ENCODE results near the gene KCTD2. TPM values are rescaled to one million over a fixed set of nuclear protein-coding genes. Genes with fewer than 3 reads are reported as not detected.

The KCTD2 gene
- total and polyA plus RNA-seq, 2 of the 13 experiments (the other 11 are each of a cell fraction or from before 2014, with no cell fraction given) = 28.3 to 32.6 TPM

- TF ChIP-seq ZNF512B (CRISPR knock-in tag; IDR thresholded peaks at IDR 0.05; ENCODE audit: borderline replicate concordance) = peak; percentile 80; the same call in 1 of the 2 replicates
- TF ChIP-seq SP5 (CRISPR knock-in tag; IDR thresholded peaks at IDR 0.05; ENCODE audit: borderline replicate concordance, low read depth) = peak; percentile 100
- no peak for TF ChIP-seq DZIP1 (CRISPR knock-in tag; IDR thresholded peaks at IDR 0.05)
- TF ChIP-seq CHCHD3 (CRISPR knock-in tag; IDR thresholded peaks at IDR 0.05) = no peak
- TF ChIP-seq ZNF619 (CRISPR knock-in tag; IDR thresholded peaks at IDR 0.05) = 0 out of 2 replicates have a peak, but pooled peaks have one; percentile 17
- TF ChIP-seq HNRNPUL1 (IDR thresholded peaks at IDR 0.05; ENCODE audit: low read depth, low read length) = no peak
- no peak for TF ChIP-seq KAT2B (IDR thresholded peaks at IDR 0.05; ENCODE audit: borderline replicate concordance, low read depth, low read length)
- peak; percentile 93 for TF ChIP-seq ZNF12 (CRISPR knock-in tag; IDR thresholded peaks at IDR 0.05)
- TF ChIP-seq DPF2 (CRISPR knock-in tag; IDR thresholded peaks at IDR 0.05; ENCODE audit: borderline replicate concordance, low read depth) = peak; percentile 65; the same call in 1 of the 2 replicates
- peak; percentile 59 for TF ChIP-seq ZBTB43 (CRISPR knock-in tag; conservative IDR thresholded peaks at IDR 0.05)
- TF ChIP-seq HNRNPL (IDR thresholded peaks at IDR 0.05; ENCODE audit: low read depth, low read length) = peak; percentile 75
- TF ChIP-seq ZNF331 (CRISPR knock-in tag; IDR thresholded peaks at IDR 0.05) = peak; percentile 58; the same call in 1 of the 2 replicates
- TF ChIP-seq ZNF557 (CRISPR knock-in tag; IDR thresholded peaks at IDR 0.05) = no peak
- peak; percentile 73 for TF ChIP-seq ISL2 (CRISPR knock-in tag; IDR thresholded peaks at IDR 0.05)
- no peak for TF ChIP-seq AHR (CRISPR knock-in tag; IDR thresholded peaks at IDR 0.05)
- TF ChIP-seq ZNF580 (CRISPR knock-in tag; IDR thresholded peaks at IDR 0.05; ENCODE audit: borderline replicate concordance, low read depth) = 0 out of 2 replicates have a peak, but pooled peaks have one; percentile 18
- TF ChIP-seq TRAFD1 (CRISPR knock-in tag; IDR thresholded peaks at IDR 0.05; ENCODE audit: borderline replicate concordance) = no peak
- peak; percentile 69; the same call in 1 of the 2 replicates for TF ChIP-seq REPIN1 (CRISPR knock-in tag; IDR thresholded peaks at IDR 0.05; ENCODE audit: borderline replicate concordance, low read depth)
- no peak for TF ChIP-seq FOXA1 (IDR thresholded peaks at IDR 0.05)
- peak; percentile 6; the same call in 1 of the 2 replicates for TF ChIP-seq FOXA1 (CRISPR knock-in tag; IDR thresholded peaks at IDR 0.05)
These were observed 44.1 kb downstream of the KCTD2 start (continued) for GRCh38 chr17:75090871-75091854.

All from HepG2 (cell line).